T follicular helper cell (primary cell): ENCODE results near the gene KCNMA1.

Source experiments
- DNase-seq: peaks from one replicate; pipeline ENCODE4 v3.0.0-alpha.2; 2020; ENCODE audit warnings: low read depth

Gene KCNMA1

GRCh38 chr10:77111611-77112550 is 525.7 kb downstream of the KCNMA1 start:
- DNase-seq, result no peak

- DNase-seq, result no peak
Measured at GRCh38 chr10:77110757-77111156, 526.9 kb downstream of the KCNMA1 start.

- DNase-seq, result no peak
Measured at GRCh38 chr10:77109351-77109994, 528.1 kb downstream of the KCNMA1 start.

GRCh38 chr10:77106676-77107075 is 530.9 kb downstream of the KCNMA1 start:
- no peak for DNase-seq

- no peak for DNase-seq
Measured at GRCh38 chr10:77105761-77106221, 531.8 kb downstream of the KCNMA1 start.

GRCh38 chr10:77104459-77104980 is 533.1 kb downstream of the KCNMA1 start:
- DNase-seq, result no peak

GRCh38 chr10:77103213-77103612 is 534.4 kb downstream of the KCNMA1 start:
- no peak for DNase-seq

- DNase-seq, result no peak
Measured at GRCh38 chr10:77101341-77101740, 536.3 kb downstream of the KCNMA1 start.

GRCh38 chr10:77099136-77099535 is 538.5 kb downstream of the KCNMA1 start:
- no peak for DNase-seq

- DNase-seq, result no peak
Measured at GRCh38 chr10:77097625-77098024, 540.0 kb downstream of the KCNMA1 start.

- DNase-seq, result no peak
Measured at GRCh38 chr10:77093126-77093525, 544.5 kb downstream of the KCNMA1 start.

GRCh38 chr10:77091597-77092165 is 545.9 kb downstream of the KCNMA1 start:
- no peak for DNase-seq

GRCh38 chr10:77090381-77091356 is 546.9 kb downstream of the KCNMA1 start:
- no peak for DNase-seq

- DNase-seq, result no peak
Measured at GRCh38 chr10:77087366-77087765, 550.2 kb downstream of the KCNMA1 start.

GRCh38 chr10:77086081-77086480 is 551.5 kb downstream of the KCNMA1 start:
- no peak for DNase-seq

GRCh38 chr10:77085344-77085743 is 552.3 kb downstream of the KCNMA1 start:
- no peak for DNase-seq

- DNase-seq, result no peak
Measured at GRCh38 chr10:77084431-77085144, 553.0 kb downstream of the KCNMA1 start.

GRCh38 chr10:77082601-77083252 is 554.9 kb downstream of the KCNMA1 start:
- no peak for DNase-seq

- DNase-seq, result no peak
Measured at GRCh38 chr10:77081481-77081891, 556.1 kb downstream of the KCNMA1 start.
